ENCODE data around the gene TMA16.

Gene TMA16

DNA sequence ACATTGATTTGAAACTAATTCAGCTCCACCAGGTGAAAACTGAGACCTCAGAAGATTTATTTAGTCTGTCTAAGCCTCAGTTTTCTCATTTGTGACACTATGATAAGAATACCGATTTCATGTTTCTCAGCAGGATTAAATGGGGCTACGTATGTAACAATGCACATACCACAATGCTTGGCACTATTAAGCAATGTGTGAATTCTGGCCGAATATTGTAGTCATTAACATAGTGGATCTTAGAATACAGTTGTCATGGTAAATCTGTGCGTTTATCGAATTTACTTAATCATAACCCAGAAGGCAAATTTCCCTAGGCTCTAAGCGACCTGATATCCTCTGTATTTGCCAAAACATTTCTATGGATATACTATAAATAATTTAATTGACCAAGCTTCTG lies 69.1 kb downstream of the TMA16 start:
- Mint-ChIP-seq H3K4me1 (ENCODE audit: low read depth) (peaks cover 12% of the 10 kb centered on the region), H3K27me3 (no peaks in the 10 kb centered on the region), H3K36me3 (ENCODE audit: low read depth) (no peaks in the 10 kb centered on the region), H3K9me3 (peaks cover 11% of the 10 kb centered on the region), H3K27ac (no peak overlapping the region), H3K4me3 (no peak overlapping the region)
- no peak for DNase-seq

DNA sequence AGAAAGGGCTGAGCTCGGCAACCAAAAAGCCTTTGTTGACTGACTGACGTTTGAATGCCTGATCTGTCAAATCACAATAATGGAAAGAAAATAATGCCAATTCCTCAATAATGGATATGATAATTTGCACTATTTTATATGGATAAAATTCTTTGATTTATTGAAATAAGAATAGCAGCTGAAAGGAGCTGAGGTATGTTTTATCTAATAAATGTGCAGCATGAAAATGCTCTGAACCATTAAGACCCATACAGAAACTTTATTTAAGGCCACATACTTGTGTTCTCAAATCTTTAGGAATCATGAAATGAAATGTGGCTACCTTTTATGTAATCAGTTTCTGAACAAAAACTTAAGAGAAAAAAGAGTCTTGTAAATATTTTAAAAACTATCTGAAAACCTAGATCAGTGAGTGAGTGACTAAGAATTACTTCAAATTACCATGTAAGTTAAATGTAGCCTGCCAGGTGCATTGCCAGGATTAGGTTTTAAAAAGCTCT lies 69.8 kb downstream of the TMA16 start:
- Mint-ChIP-seq H3K4me1 (ENCODE audit: low read depth) (peaks cover 5% of the 10 kb centered on the region), H3K27me3 (no peaks in the 10 kb centered on the region), H3K9me3 (peaks cover 11% of the 10 kb centered on the region), H3K4me3 (no peak overlapping the region), H3K36me3 (ENCODE audit: low read depth) (no peaks in the 10 kb centered on the region), H3K27ac (no peak overlapping the region)
- DNase-seq: no peak

DNA sequence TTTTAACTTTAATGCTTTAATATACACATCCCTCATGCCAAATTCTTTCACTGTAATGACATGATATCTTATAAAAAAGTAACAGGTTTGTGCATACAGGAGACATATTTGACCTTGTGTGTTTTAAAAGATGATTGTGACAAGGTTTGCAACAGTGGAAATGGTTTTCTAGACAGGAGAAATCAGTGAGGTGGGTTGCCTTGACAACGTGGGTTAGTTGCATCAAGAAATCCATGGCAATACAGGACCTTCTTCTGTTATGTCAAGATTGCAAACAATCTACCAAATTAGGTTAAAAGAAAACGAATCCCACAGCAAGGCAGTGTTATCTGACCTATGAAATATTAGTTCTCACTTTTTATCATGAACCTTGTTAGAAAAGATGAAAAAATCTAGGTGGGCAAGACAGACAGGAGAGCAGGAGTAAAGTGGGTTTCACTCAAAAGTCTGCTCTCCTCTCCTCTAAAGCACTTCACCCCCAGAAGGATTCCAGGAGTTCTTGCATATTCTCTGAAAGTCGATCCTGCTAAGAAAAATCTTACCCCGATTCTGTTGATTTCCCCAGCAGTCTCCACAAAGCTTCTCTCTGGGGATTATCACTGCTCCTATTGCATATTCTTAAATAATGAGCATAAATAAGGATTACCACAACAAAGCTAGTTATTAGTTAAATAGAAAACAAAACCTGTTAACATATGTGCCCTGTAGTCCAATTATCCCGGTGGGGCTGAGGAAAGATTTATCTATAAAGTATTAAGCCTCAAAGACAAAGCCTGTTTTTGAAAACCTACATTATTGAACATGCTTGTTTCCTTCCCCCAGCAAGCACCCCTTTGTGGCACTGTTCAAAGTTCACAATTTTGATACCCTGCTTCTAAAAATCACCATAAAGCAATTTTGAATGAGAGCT lies 71.0 kb downstream of the TMA16 start:
- H3K4me1 Mint-ChIP-seq (ENCODE audit: low read depth): no peaks in the 10 kb centered on the region
- DNase-seq: no peak
- H3K36me3 Mint-ChIP-seq (ENCODE audit: low read depth): no peaks in the 10 kb centered on the region
- no peaks in the 10 kb centered on the region for H3K27me3 Mint-ChIP-seq
- no peak overlapping the region for H3K27ac Mint-ChIP-seq
- peaks cover 5% of the 10 kb centered on the region for H3K9me3 Mint-ChIP-seq
- no peak overlapping the region for H3K4me3 Mint-ChIP-seq

DNA sequence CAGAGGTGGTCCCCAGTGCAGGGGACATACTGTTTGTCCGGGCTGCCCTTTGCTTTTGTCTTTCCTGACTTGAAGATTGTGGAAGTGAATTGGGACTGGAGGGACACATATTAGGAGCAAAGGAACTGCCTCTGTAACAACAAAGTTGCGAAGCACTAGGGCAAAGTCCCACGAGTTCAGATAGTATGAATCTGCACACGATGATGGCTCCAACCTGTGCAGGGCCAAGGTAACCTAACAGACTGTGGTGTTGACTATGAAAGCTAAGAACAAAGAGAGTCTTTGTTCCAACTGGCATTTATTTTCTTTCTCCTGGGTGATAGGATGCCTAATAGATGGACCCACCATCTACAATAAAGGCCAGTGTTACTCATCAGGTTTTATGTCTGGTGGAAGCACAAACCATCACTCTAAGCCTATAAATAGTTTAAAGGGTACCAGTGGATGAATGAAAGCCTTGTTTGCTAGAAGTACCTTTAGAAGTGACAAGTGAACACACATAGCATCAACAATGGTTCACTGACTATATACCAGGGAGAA lies 71.8 kb downstream of the TMA16 start:
- no peak for DNase-seq
- no peaks in the 10 kb centered on the region for H3K36me3 Mint-ChIP-seq (ENCODE audit: low read depth)
- H3K4me3 Mint-ChIP-seq: no peak overlapping the region
- no peaks in the 10 kb centered on the region for H3K4me1 Mint-ChIP-seq (ENCODE audit: low read depth)
- H3K27me3 Mint-ChIP-seq: no peaks in the 10 kb centered on the region
- H3K9me3 Mint-ChIP-seq: peaks cover 3% of the 10 kb centered on the region
- H3K27ac Mint-ChIP-seq: no peak overlapping the region

DNA sequence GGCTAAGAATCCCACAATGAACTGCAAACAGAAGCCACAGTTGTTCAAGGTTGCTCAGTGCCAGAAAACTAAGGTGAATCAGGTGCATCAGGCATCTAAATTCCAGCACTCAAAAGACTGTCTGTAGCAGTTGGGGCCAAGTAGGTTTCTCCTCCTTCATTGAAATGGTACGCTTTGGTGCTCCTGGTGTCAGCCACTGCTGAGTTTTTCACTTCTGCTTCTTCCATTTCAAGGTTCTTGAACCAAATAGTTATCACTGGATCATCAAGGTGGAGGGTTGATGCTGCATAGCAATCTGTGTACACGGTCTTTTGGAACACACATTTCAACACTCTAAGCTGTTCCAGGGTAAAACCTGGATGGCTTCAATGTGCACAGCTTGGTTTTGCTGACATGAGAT lies 74.4 kb downstream of the TMA16 start:
- H3K9me3 Mint-ChIP-seq: no peaks in the 10 kb centered on the region
- no peaks in the 10 kb centered on the region for H3K27me3 Mint-ChIP-seq
- no peak overlapping the region for H3K4me3 Mint-ChIP-seq
- no peak for DNase-seq
- no peaks in the 10 kb centered on the region for H3K4me1 Mint-ChIP-seq (ENCODE audit: low read depth)
- H3K36me3 Mint-ChIP-seq (ENCODE audit: low read depth): no peaks in the 10 kb centered on the region
- H3K27ac Mint-ChIP-seq: no peak overlapping the region
